GM23338 (cell line): ENCODE measurements around the gene PHF20. TPM values are rescaled to one million over a fixed set of nuclear protein-coding genes. Genes with fewer than 3 reads are reported as not detected.

Experiments used
- ATAC-seq: fragments of 200-7000 bp; cut with Tn5 transposase; 3 replicates; pipeline ENCODE4 v1.9.1; 2020
- DNase-seq: peaks from one replicate; pipeline ENCODE4 v3.0.0-alpha.2; 2015; ENCODE audit warnings: low spot score
- H2AFZ ChIP-seq: fragments of 200-600 bp; sonication (generic); 2 replicates; pipeline ENCODE4 v1.8.0; 2016; ENCODE audit warnings: antibody characterized with exemption, mild to moderate bottlenecking, moderate library complexity
- H3F3A ChIP-seq: fragments of 200-600 bp; sonication (generic); replicated peaks from 2 replicates; pipeline ENCODE4 v1.8.0; 2017; ENCODE audit warnings: antibody characterized with exemption, mixed run types, low read depth
- H3K27ac ChIP-seq: fragments of 200-600 bp; sonication (generic); 2 replicates; pipeline ENCODE4 v1.6.1; 2016; ENCODE audit warnings: low read depth
- H3K27me3 ChIP-seq: fragments of 200-600 bp; sonication (generic); 2 replicates; pipeline ENCODE4 v1.8.0; 2016; ENCODE audit warnings: mild to moderate bottlenecking, mixed run types, moderate library complexity; ENCODE audit not compliant: insufficient read depth
- H3K36me3 ChIP-seq: fragments of 200-600 bp; sonication (generic); 2 replicates; pipeline ENCODE4 v1.8.0; 2016; ENCODE audit warnings: mild to moderate bottlenecking; ENCODE audit not compliant: insufficient read depth
- H3K4me1 ChIP-seq: fragments of 200-600 bp; sonication (generic); 2 replicates; pipeline ENCODE4 v1.8.0; 2016; ENCODE audit warnings: mild to moderate bottlenecking, moderate library complexity; ENCODE audit not compliant: insufficient read depth
- H3K4me2 ChIP-seq: fragments of 200-600 bp; sonication (generic); 2 replicates; pipeline ENCODE4 v1.7.1; 2017; ENCODE audit warnings: mixed run types
- H3K4me3 ChIP-seq: fragments of 200-600 bp; sonication (generic); 2 replicates; pipeline ENCODE4 v1.6.1; 2016; ENCODE audit warnings: mixed run types
- H3K79me2 ChIP-seq: fragments of 200-600 bp; sonication (generic); replicated peaks from 2 replicates; pipeline ENCODE4 v1.8.0; 2017; ENCODE audit warnings: mild to moderate bottlenecking; ENCODE audit not compliant: insufficient read depth
- H3K9me2 ChIP-seq: fragments of 200-600 bp; sonication (generic); 2 replicates; pipeline ENCODE4 v1.8.0; 2017; ENCODE audit not compliant: insufficient read depth
- H4K20me1 ChIP-seq: fragments of 200-600 bp; sonication (generic); replicated peaks from 2 replicates; pipeline ENCODE4 v1.8.0; 2017; ENCODE audit warnings: mild to moderate bottlenecking; ENCODE audit not compliant: insufficient read depth
- H3K27ac Mint-ChIP-seq: 2 replicates; pipeline ENCODE4 v1.8.0; 2020; ENCODE audit warnings: inconsistent platforms, mild to moderate bottlenecking, moderate library complexity, mixed read lengths
- H3K27me3 Mint-ChIP-seq: 3 replicates; pipeline ENCODE4 v1.8.0; 2022; ENCODE audit warnings: low read depth, mild to moderate bottlenecking, moderate library complexity, mixed read lengths, inconsistent platforms; ENCODE audit not compliant: insufficient read depth, poor library complexity
- H3K36me3 Mint-ChIP-seq: 3 replicates; pipeline ENCODE4 v1.8.0; 2021; ENCODE audit warnings: low read depth, mild to moderate bottlenecking, inconsistent platforms, moderate library complexity, mixed read lengths
- H3K4me1 Mint-ChIP-seq: 3 replicates; pipeline ENCODE4 v1.8.0; 2020; ENCODE audit warnings: mild to moderate bottlenecking, inconsistent platforms, mixed read lengths
- H3K4me3 Mint-ChIP-seq: 3 replicates; pipeline ENCODE4 v1.8.0; 2021; ENCODE audit warnings: moderate library complexity, mild to moderate bottlenecking, inconsistent platforms, mixed read lengths
- H3K9me3 Mint-ChIP-seq: 3 replicates; pipeline ENCODE4 v1.8.0; 2020; ENCODE audit warnings: moderate library complexity, mild to moderate bottlenecking, inconsistent platforms, mixed read lengths
- CREB1 ChIP-seq: fragments of 250-450 bp; sonication (Bioruptor Pico); IDR thresholded peaks from 2 replicates; pipeline ENCODE4 v1.5.0; 2020; ENCODE audit warnings: low read depth, mild to moderate bottlenecking, moderate library complexity
- EZH2 ChIP-seq: fragments of 200-600 bp; sonication (generic); IDR thresholded peaks from one replicate; pipeline ENCODE4 v1.8.0; 2017; ENCODE audit warnings: antibody characterized with exemption, mild to moderate bottlenecking, low read depth; ENCODE audit not compliant: unreplicated experiment
- EZH2phosphoT487 ChIP-seq: fragments of 200-600 bp; sonication (generic); IDR thresholded peaks from one replicate; pipeline ENCODE4 v1.8.1; 2018; ENCODE audit warnings: antibody characterized with exemption; ENCODE audit not compliant: unreplicated experiment
- JUNB ChIP-seq: IDR thresholded peaks from one replicate; pipeline ENCODE4 v1.6.1; 2016; ENCODE audit warnings: antibody characterized with exemption; ENCODE audit not compliant: unreplicated experiment
- NANOG ChIP-seq: IDR thresholded peaks from 2 replicates; pipeline ENCODE4 v1.6.1; 2016; ENCODE audit warnings: antibody characterized with exemption, borderline replicate concordance
- POLR2AphosphoS5 ChIP-seq: IDR thresholded peaks from 2 replicates; pipeline ENCODE4 v1.6.1; 2016; ENCODE audit warnings: antibody characterized with exemption, low read depth
- STAT1 ChIP-seq: IDR thresholded peaks from one replicate; pipeline ENCODE4 v1.6.1; 2016; ENCODE audit warnings: antibody characterized with exemption; ENCODE audit not compliant: unreplicated experiment
- ZNF114 ChIP-seq: fragments of 250-450 bp; sonication (Bioruptor Pico); IDR thresholded peaks from 2 replicates; pipeline ENCODE4 v1.5.0; 2020; ENCODE audit warnings: mild to moderate bottlenecking, moderate library complexity
- ZNF331 ChIP-seq: fragments of 250-450 bp; sonication (Bioruptor Pico); IDR thresholded peaks from 2 replicates; pipeline ENCODE4 v1.5.0; 2020; ENCODE audit warnings: low read depth, mild to moderate bottlenecking, moderate library complexity
- polyA plus RNA-seq: library from polyadenylated mRNA; unstranded; fragments of >200 nt; fragmentation: Nextera tagmentation; extraction: Ambion mirVana; gene quantifications from 2 replicates; pipeline ENCODE4 v1.2.1, GENCODE V29; 2016
- total RNA-seq: library from RNA; depleted of rRNA; stranded (reverse); fragments of >200 nt; shearing (Covaris generic); gene quantifications from 2 replicates; pipeline ENCODE4 v1.2.3, GENCODE V29; 2014
- TF ChIP-seq, protein P1 (sequence below), 2 experiments: fragments of 200-600 bp in 1 of 2; sonication (generic) in 1 of 2; conservative IDR thresholded peaks; 2 replicates each; pipeline versions ENCODE4 v1.5.1 to v1.6.1; 2016 to 2017; ENCODE audit warnings: antibody characterized with exemption in 2 of 2, low read depth in 2 of 2, mild to moderate bottlenecking in 2 of 2, moderate library complexity in 1 of 2
- TF ChIP-seq, protein P2 (sequence below): fragments of 250-450 bp; sonication (Bioruptor Pico); IDR thresholded peaks from 2 replicates; pipeline ENCODE4 v1.5.0; 2020; ENCODE audit warnings: mild to moderate bottlenecking, moderate library complexity
- TF ChIP-seq, protein P3 (sequence below): IDR thresholded peaks from one replicate; pipeline ENCODE4 v1.6.1; 2018; ENCODE audit warnings: antibody characterized with exemption; ENCODE audit not compliant: unreplicated experiment
- TF ChIP-seq, protein P4 (sequence below): IDR thresholded peaks from 2 replicates; pipeline ENCODE4 v1.6.1; 2016; ENCODE audit warnings: antibody characterized with exemption

PHF20 gene
- total and polyA plus RNA-seq, 2 experiments from 2014 or later = 71.8 to 103 TPM

DNA sequence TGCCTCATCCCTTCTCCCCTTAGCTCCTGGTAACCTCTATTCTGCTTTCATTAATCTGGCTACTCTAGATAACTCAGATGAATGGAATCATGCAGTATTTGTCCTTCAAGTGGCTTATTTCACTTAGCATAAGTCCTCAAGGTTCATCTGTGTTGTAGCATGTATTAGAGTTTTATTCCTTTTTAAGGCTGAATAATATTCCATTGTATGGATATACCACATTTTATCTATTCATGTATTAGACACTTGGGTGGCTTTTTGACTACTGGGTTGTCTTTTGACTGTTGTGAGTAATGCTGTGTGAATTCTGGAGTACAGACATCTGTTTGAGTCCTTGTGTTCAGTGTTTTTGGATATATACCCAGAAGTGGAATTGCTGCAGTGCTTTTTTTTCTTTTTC is 58.4 kb downstream of the PHF20 start:
- TF ChIP-seq CREB1 (CRISPR knock-in tag) (no peak), POLR2AphosphoS5 (no peak), NANOG (no peak), STAT1 (no peak), EZH2 (no peak), ZNF331 (CRISPR knock-in tag) (no peak), JUNB (no peak), EZH2phosphoT487 (no peak), ZNF114 (no peak)
- TF ChIP-seq, protein P1, sequence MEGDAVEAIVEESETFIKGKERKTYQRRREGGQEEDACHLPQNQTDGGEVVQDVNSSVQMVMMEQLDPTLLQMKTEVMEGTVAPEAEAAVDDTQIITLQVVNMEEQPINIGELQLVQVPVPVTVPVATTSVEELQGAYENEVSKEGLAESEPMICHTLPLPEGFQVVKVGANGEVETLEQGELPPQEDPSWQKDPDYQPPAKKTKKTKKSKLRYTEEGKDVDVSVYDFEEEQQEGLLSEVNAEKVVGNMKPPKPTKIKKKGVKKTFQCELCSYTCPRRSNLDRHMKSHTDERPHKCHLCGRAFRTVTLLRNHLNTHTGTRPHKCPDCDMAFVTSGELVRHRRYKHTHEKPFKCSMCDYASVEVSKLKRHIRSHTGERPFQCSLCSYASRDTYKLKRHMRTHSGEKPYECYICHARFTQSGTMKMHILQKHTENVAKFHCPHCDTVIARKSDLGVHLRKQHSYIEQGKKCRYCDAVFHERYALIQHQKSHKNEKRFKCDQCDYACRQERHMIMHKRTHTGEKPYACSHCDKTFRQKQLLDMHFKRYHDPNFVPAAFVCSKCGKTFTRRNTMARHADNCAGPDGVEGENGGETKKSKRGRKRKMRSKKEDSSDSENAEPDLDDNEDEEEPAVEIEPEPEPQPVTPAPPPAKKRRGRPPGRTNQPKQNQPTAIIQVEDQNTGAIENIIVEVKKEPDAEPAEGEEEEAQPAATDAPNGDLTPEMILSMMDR (conservative IDR thresholded peaks at IDR 0.05; ENCODE audit: low read depth in 2 of 2) = no peak
- TF ChIP-seq, protein P2, sequence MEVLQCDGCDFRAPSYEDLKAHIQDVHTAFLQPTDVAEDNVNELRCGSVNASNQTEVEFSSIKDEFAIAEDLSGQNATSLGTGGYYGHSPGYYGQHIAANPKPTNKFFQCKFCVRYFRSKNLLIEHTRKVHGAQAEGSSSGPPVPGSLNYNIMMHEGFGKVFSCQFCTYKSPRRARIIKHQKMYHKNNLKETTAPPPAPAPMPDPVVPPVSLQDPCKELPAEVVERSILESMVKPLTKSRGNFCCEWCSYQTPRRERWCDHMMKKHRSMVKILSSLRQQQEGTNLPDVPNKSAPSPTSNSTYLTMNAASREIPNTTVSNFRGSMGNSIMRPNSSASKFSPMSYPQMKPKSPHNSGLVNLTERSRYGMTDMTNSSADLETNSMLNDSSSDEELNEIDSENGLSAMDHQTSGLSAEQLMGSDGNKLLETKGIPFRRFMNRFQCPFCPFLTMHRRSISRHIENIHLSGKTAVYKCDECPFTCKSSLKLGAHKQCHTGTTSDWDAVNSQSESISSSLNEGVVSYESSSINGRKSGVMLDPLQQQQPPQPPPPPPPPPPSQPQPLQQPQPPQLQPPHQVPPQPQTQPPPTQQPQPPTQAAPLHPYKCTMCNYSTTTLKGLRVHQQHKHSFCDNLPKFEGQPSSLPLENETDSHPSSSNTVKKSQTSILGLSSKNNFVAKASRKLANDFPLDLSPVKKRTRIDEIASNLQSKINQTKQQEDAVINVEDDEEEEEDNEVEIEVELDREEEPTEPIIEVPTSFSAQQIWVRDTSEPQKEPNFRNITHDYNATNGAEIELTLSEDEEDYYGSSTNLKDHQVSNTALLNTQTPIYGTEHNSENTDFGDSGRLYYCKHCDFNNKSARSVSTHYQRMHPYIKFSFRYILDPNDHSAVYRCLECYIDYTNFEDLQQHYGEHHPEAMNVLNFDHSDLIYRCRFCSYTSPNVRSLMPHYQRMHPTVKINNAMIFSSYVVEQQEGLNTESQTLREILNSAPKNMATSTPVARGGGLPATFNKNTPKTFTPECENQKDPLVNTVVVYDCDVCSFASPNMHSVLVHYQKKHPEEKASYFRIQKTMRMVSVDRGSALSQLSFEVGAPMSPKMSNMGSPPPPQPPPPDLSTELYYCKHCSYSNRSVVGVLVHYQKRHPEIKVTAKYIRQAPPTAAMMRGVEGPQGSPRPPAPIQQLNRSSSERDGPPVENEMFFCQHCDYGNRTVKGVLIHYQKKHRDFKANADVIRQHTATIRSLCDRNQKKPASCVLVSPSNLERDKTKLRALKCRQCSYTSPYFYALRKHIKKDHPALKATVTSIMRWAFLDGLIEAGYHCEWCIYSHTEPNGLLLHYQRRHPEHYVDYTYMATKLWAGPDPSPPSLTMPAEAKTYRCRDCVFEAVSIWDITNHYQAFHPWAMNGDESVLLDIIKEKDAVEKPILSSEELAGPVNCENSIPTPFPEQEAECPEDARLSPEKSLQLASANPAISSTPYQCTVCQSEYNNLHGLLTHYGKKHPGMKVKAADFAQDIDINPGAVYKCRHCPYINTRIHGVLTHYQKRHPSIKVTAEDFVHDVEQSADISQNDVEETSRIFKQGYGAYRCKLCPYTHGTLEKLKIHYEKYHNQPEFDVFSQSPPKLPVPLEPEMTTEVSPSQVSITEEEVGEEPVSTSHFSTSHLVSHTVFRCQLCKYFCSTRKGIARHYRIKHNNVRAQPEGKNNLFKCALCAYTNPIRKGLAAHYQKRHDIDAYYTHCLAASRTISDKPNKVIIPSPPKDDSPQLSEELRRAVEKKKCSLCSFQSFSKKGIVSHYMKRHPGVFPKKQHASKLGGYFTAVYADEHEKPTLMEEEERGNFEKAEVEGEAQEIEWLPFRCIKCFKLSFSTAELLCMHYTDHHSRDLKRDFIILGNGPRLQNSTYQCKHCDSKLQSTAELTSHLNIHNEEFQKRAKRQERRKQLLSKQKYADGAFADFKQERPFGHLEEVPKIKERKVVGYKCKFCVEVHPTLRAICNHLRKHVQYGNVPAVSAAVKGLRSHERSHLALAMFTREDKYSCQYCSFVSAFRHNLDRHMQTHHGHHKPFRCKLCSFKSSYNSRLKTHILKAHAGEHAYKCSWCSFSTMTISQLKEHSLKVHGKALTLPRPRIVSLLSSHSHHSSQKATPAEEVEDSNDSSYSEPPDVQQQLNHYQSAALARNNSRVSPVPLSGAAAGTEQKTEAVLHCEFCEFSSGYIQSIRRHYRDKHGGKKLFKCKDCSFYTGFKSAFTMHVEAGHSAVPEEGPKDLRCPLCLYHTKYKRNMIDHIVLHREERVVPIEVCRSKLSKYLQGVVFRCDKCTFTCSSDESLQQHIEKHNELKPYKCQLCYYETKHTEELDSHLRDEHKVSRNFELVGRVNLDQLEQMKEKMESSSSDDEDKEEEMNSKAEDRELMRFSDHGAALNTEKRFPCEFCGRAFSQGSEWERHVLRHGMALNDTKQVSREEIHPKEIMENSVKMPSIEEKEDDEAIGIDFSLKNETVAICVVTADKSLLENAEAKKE (CRISPR knock-in tag) = no peak
- TF ChIP-seq, protein P3, sequence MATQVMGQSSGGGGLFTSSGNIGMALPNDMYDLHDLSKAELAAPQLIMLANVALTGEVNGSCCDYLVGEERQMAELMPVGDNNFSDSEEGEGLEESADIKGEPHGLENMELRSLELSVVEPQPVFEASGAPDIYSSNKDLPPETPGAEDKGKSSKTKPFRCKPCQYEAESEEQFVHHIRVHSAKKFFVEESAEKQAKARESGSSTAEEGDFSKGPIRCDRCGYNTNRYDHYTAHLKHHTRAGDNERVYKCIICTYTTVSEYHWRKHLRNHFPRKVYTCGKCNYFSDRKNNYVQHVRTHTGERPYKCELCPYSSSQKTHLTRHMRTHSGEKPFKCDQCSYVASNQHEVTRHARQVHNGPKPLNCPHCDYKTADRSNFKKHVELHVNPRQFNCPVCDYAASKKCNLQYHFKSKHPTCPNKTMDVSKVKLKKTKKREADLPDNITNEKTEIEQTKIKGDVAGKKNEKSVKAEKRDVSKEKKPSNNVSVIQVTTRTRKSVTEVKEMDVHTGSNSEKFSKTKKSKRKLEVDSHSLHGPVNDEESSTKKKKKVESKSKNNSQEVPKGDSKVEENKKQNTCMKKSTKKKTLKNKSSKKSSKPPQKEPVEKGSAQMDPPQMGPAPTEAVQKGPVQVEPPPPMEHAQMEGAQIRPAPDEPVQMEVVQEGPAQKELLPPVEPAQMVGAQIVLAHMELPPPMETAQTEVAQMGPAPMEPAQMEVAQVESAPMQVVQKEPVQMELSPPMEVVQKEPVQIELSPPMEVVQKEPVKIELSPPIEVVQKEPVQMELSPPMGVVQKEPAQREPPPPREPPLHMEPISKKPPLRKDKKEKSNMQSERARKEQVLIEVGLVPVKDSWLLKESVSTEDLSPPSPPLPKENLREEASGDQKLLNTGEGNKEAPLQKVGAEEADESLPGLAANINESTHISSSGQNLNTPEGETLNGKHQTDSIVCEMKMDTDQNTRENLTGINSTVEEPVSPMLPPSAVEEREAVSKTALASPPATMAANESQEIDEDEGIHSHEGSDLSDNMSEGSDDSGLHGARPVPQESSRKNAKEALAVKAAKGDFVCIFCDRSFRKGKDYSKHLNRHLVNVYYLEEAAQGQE = no peak
- TF ChIP-seq, protein P4, sequence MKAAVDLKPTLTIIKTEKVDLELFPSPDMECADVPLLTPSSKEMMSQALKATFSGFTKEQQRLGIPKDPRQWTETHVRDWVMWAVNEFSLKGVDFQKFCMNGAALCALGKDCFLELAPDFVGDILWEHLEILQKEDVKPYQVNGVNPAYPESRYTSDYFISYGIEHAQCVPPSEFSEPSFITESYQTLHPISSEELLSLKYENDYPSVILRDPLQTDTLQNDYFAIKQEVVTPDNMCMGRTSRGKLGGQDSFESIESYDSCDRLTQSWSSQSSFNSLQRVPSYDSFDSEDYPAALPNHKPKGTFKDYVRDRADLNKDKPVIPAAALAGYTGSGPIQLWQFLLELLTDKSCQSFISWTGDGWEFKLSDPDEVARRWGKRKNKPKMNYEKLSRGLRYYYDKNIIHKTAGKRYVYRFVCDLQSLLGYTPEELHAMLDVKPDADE = no peak

More for the DNA sequence above, 58.4 kb downstream of the PHF20 start:
- Mint-ChIP-seq H3K9me3 (peaks cover 7% of the 10 kb centered on the region; the same call in 2 of the 3 replicates), H3K4me1 (no peaks in the 10 kb centered on the region; the same call in 2 of the 3 replicates), H3K27me3 (peaks cover 4% of the 10 kb centered on the region), H3K36me3 (peaks cover 20% of the 10 kb centered on the region), H3K4me3 (no peak overlapping the region), H3K27ac (no peak overlapping the region)
- DNase-seq (no peak), ATAC-seq (no peak)
- Histone ChIP-seq H3K4me2 (no peak overlapping the region), H3K36me3 (peaks cover 10% of the 10 kb centered on the region; the same call in 1 of the 2 replicates), H2AFZ (no peak overlapping the region), H3K4me3 (no peak overlapping the region), H4K20me1 (peaks cover 13% of the 10 kb centered on the region), H3K9me2 (no peaks in the 10 kb centered on the region), H3K4me1 (no peaks in the 10 kb centered on the region), H3K79me2 (peaks cover 20% of the 10 kb centered on the region), H3K27me3 (no peaks in the 10 kb centered on the region), H3K27ac (no peak overlapping the region), H3F3A (no peaks in the 10 kb centered on the region)
